ENCODE measurements around the gene SLFNL1.

Gene SLFNL1

GRCh38 chr1:41024953-41025352 lies 3.4 kb upstream of the SLFNL1 start:
- TF ChIP-seq CTCF (IDR thresholded peaks at IDR 0.05): no peak
- Mint-ChIP-seq H3K27me3 (ENCODE audit: low read depth, poor library complexity) (no peaks in the 10 kb centered on the region), H3K4me3 (no peak overlapping the region), H3K36me3 (ENCODE audit: low read depth) (peaks cover 36% of the 10 kb centered on the region), H3K27ac (peak overlapping the region; percentile 90), H3K9me3 (no peaks in the 10 kb centered on the region), H3K4me1 (peaks cover 34% of the 10 kb centered on the region)
- DNase-seq: no peak

- TF ChIP-seq CTCF (IDR thresholded peaks at IDR 0.05): peak; percentile 22
- Mint-ChIP-seq H3K27ac (peak overlapping the region; percentile 59), H3K4me3 (no peak overlapping the region), H3K27me3 (ENCODE audit: low read depth, poor library complexity) (no peaks in the 10 kb centered on the region), H3K4me1 (peaks cover 44% of the 10 kb centered on the region), H3K9me3 (no peaks in the 10 kb centered on the region), H3K36me3 (ENCODE audit: low read depth) (peaks cover 33% of the 10 kb centered on the region)
- no peak for DNase-seq
Measured at GRCh38 chr1:41023279-41023990, 1.9 kb upstream of the SLFNL1 start.

- Mint-ChIP-seq H3K4me1 (peaks cover 41% of the 10 kb centered on the region), H3K4me3 (no peak overlapping the region), H3K36me3 (ENCODE audit: low read depth) (peaks cover 27% of the 10 kb centered on the region), H3K27ac (no peak overlapping the region), H3K27me3 (ENCODE audit: low read depth, poor library complexity) (no peaks in the 10 kb centered on the region), H3K9me3 (no peaks in the 10 kb centered on the region)
- TF ChIP-seq CTCF (IDR thresholded peaks at IDR 0.05): no peak
- DNase-seq: no peak
Measured at GRCh38 chr1:41022424-41022823, 899 bp upstream of the SLFNL1 start.

- Mint-ChIP-seq H3K27me3 (ENCODE audit: low read depth, poor library complexity) (no peaks in the 10 kb centered on the region), H3K36me3 (ENCODE audit: low read depth) (peaks cover 15% of the 10 kb centered on the region), H3K4me1 (peaks cover 40% of the 10 kb centered on the region), H3K27ac (peak overlapping the region; percentile 71), H3K4me3 (no peak overlapping the region), H3K9me3 (no peaks in the 10 kb centered on the region)
- no peak for DNase-seq
- TF ChIP-seq CTCF (IDR thresholded peaks at IDR 0.05): no peak
Measured at GRCh38 chr1:41020654-41021053, 871 bp downstream of the SLFNL1 start.

- H3K4me3 Mint-ChIP-seq: no peak overlapping the region
- TF ChIP-seq CTCF (IDR thresholded peaks at IDR 0.05): no peak
Measured at GRCh38 chr1:41020109-41020576, 1.4 kb downstream of the SLFNL1 start.

GRCh38 chr1:41019353-41019745 lies 2.2 kb downstream of the SLFNL1 start:
- H3K4me1 Mint-ChIP-seq: peaks cover 36% of the 10 kb centered on the region
- H3K27me3 Mint-ChIP-seq (ENCODE audit: low read depth, poor library complexity): peaks cover 5% of the 10 kb centered on the region
- TF ChIP-seq CTCF (IDR thresholded peaks at IDR 0.05): no peak
- H3K27ac Mint-ChIP-seq: peak overlapping the region; percentile 94
- no peaks in the 10 kb centered on the region for H3K9me3 Mint-ChIP-seq
- H3K4me3 Mint-ChIP-seq: no peak overlapping the region
- no peak for DNase-seq
- H3K36me3 Mint-ChIP-seq (ENCODE audit: low read depth): peaks cover 24% of the 10 kb centered on the region

More at GRCh38 chr1:41020109-41020576, 1.4 kb downstream of the SLFNL1 start:
- no peak for DNase-seq
- Mint-ChIP-seq H3K9me3 (no peaks in the 10 kb centered on the region), H3K36me3 (ENCODE audit: low read depth) (peaks cover 16% of the 10 kb centered on the region), H3K27ac (no peak overlapping the region), H3K27me3 (ENCODE audit: low read depth, poor library complexity) (no peaks in the 10 kb centered on the region), H3K4me1 (peaks cover 40% of the 10 kb centered on the region)

All from nephron progenitor cell (in vitro differentiated cells).